GM04504 (cell line): Measurements from ENCODE around the gene RAB44.
A peak's percentile ranks its signal among the peaks of the same experiment; 100 is the strongest.
"Not testable (repeated sequence)": the region's sequence is repeated elsewhere in the genome, so short reads cannot be mapped to it uniquely, and the experiment has no call there.

Experiments used
- DNase-seq: peaks from one replicate; pipeline ENCODE4 v3.0.0-alpha.2; 2012; ENCODE audit warnings: low read depth

RAB44 gene

GRCh38 chr6:36713846-36714245 is 16.2 kb downstream of the RAB44 start:
- DNase-seq = no peak

DNA sequence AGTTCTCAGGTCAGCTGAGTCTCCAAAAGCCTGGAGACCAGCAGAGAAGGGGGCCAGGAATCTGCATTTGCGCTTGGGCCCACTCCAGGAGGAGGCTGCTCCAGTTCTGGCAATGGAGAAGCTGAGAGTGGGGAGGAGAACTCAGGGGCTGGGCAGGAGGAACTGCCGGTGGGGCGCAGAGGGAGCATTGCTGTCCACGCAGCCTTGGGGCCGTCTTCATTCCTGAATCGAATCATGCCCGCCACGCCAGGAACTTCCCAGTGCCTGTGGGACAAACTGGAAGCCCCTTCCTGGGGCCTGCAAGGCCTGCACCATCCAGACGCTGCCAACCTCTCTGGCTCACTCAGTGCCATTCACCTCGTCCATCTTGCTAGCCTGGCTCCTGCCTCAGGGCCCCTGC is 16.9 kb downstream of the RAB44 start:
- no peak for DNase-seq

DNA sequence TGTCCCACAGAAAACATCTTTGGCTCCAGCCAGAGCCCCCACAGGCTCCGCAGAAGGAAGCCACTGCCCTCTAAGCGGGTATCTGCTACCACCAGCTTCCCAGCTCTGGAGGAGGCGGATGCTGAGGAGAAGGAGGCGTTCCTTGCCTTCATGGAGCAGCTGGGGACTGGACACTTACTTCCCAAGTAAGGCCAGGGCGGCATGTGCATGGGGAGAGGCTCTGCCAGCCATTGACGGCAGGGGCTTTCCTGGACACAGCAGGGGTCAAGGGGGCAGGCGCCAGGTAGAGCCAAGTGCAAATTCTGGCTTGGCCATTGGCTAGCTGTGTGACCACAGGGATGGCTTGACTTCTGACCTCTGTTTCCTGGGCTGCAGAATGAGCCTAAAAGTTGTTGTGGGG is 17.8 kb downstream of the RAB44 start:
- no peak for DNase-seq

DNA sequence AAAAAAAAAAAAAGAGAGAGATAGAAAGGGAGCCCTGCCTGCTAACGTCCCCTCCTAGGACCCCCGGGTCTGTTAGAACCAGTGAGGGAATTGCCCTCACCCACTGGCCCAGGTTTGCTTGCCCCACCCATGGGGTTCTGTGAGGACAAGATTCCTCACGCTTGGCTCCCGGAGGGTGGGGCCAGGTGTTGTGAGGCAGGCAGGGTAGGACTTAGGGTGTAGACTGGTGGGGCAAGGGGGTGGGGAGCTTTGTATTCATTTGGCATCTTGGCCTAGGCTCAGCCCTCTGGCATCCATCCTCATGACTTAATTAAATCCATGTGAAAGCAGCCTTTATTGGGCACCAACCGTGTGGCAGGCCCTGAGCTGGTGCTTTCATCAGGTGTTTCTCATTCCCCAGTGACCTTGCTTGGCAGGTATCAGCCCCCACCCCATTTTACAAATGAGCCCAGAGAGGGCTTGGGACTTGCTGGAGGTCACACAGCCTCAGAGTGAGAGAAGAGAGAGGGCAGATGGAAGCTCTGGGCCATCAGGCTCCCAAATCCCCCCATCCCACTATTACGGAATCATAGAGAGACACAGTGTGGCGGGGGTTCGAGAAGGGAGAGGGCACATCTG is 19.0 kb downstream of the RAB44 start:
- DNase-seq = no peak

GRCh38 chr6:36717231-36717825 is 19.7 kb downstream of the RAB44 start:
- no peak for DNase-seq

- no peak for DNase-seq
Measured at GRCh38 chr6:36717871-36718540, 20.4 kb downstream of the RAB44 start.

DNA sequence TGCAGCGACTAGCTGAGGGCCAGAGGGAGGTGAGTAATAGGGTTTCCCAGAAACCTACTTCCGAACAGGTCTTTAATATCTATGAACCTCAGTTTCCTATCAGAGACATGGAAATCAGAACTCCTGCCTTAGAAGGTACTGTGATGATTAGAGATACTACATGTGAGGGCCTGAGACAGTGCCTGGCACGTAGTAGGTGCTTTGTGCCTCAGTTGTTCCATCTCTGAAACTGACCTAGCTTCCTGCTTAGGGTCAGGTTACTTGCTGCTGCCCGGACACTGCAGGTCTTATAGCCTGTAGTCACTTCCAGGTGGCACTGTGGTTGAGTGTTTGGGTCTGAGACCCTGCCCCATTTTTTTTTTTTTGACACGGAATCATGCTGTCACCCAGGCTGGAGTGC is 20.9 kb downstream of the RAB44 start:
- no peak for DNase-seq

GRCh38 chr6:36719126-36719525 is 21.5 kb downstream of the RAB44 start:
- DNase-seq = no peak

GRCh38 chr6:36720251-36721141 is 22.9 kb downstream of the RAB44 start:
- no peak for DNase-seq

DNA sequence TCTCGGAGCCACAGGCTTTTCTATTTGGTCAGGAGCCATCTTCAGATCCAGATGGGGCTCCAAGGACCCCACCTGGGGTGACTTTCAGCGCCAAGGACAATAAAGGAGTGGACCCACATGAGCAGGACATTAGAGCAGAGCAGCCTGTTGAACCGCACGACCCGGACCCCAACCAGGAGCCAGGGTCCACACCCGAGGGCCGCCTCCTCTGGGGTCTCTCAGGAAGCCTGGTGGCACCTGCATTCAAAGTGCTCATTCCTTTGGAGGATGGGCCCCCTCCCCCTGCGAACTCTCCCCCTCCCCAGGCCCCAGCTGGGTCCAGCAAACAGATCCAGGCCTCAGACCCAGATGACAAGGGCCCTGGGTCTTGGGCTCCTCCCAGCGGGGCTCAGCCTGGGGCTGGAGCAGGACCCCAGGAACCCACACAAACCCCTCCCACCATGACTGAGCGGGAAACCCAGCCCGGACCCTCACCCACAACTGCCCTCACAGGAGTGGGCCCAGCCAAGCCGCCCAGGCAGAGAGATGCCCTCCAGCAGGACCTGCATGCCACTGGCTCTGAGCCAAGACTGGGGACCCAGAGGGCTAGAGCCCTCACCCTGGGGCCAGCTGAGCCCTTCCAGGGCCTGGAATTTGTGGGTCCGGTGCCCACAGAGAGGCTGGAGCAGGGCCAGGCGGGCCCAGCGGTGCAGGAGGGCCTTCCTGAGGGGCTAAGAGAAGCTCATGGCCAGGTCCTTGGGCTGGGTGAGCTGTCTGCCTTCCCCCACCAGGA is 23.9 kb downstream of the RAB44 start:
- DNase-seq = no peak

GRCh38 chr6:36722365-36722764 is 24.7 kb downstream of the RAB44 start:
- DNase-seq = no peak

- DNase-seq = no peak
Measured at GRCh38 chr6:36722879-36723278, 25.3 kb downstream of the RAB44 start.

GRCh38 chr6:36723992-36724391 is 26.4 kb downstream of the RAB44 start:
- not testable (repeated sequence) for DNase-seq

- DNase-seq = peak; percentile 32
Measured at GRCh38 chr6:36724514-36725390, 27.1 kb downstream of the RAB44 start.

DNA sequence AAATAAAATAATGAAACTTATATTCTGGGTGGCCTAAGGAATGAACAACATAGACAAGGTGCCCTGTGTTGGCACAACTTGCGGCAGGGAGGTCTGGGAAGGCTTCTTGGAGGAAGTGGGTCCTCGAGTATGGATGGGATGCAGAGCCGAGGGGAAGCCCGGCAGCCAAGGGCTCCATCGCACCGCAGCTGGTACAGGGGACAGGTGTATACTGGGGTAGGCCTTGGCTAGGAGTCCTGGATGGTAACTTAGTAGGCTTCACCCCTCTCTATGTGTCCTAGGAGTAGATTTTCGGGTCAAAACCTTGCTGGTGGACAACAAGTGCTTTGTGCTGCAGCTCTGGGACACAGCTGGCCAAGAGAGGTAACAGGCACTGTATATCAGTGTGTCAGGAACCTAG is 28.0 kb downstream of the RAB44 start:
- DNase-seq = no peak

DNA sequence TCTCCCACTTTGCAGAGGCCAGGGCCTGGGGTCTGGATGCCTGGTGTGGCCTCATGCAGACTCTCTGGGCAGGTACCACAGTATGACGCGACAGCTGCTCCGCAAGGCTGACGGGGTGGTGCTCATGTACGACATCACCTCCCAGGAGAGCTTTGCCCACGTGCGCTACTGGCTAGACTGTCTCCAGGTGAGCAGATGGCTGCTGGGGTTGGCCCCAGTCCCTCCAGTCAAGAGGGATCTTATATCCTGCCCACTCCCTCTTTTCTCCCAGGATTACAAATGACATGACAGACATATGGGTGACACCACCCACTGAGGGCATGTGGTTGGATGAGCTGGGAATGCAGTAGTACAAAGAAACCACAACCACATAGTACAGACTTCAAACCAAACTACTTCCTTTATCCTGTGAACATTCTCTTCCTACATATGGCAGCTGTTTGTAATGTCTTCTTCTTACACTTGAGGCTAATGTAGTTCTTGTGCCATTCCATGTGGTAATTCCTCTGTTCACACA is 29.9 kb downstream of the RAB44 start:
- no peak for DNase-seq

- DNase-seq = no peak
Measured at GRCh38 chr6:36728289-36729160, 30.9 kb downstream of the RAB44 start.

- DNase-seq = no peak
Measured at GRCh38 chr6:36729161-36729524, 31.5 kb downstream of the RAB44 start.
